ENCODE measurements around the gene DDIT3.
"Not testable (repeated sequence)": the region's sequence is repeated elsewhere in the genome, so short reads cannot be mapped to it uniquely, and the experiment has no call there.

The DDIT3 gene

GRCh38 chr12:57520053-57520818, at the start of gene DDIT3:
Gene DDIT3, minus strand, starts transcription at chr12:57520514. Its CDS starts 3,108 bp downstream, at chr12:57517406.
- DNase-seq (ENCODE audit: low spot score), result peak; percentile 99

- no peak for DNase-seq (ENCODE audit: low spot score)
Observed at GRCh38 chr12:57569858-57570257, 49.5 kb upstream of the DDIT3 start.

- DNase-seq (ENCODE audit: low spot score), result no peak
Observed at GRCh38 chr12:57568838-57569237, 48.5 kb upstream of the DDIT3 start.

GRCh38 chr12:57564178-57564740, 43.9 kb upstream of the DDIT3 start:
- DNase-seq (ENCODE audit: low spot score), result no peak

GRCh38 chr12:57563358-57563757, 43.0 kb upstream of the DDIT3 start:
- no peak for DNase-seq (ENCODE audit: low spot score)

GRCh38 chr12:57561117-57561516, 40.8 kb upstream of the DDIT3 start:
- not testable (repeated sequence) for DNase-seq (ENCODE audit: low spot score)

- DNase-seq (ENCODE audit: low spot score), result no peak
Observed at GRCh38 chr12:57560516-57560915, 40.2 kb upstream of the DDIT3 start.

- DNase-seq (ENCODE audit: low spot score), result no peak
Observed at GRCh38 chr12:57558864-57559263, 38.5 kb upstream of the DDIT3 start.

- no peak for DNase-seq (ENCODE audit: low spot score)
Observed at GRCh38 chr12:57554897-57555296, 34.6 kb upstream of the DDIT3 start.

GRCh38 chr12:57554453-57554852, 34.1 kb upstream of the DDIT3 start:
- no peak for DNase-seq (ENCODE audit: low spot score)

GRCh38 chr12:57553343-57554202, 33.3 kb upstream of the DDIT3 start:
- DNase-seq (ENCODE audit: low spot score), result no peak

GRCh38 chr12:57552835-57553313, 32.6 kb upstream of the DDIT3 start:
- DNase-seq (ENCODE audit: low spot score), result no peak

- no peak for DNase-seq (ENCODE audit: low spot score)
Observed at GRCh38 chr12:57552306-57552651, 32.0 kb upstream of the DDIT3 start.

GRCh38 chr12:57551637-57552305, 31.5 kb upstream of the DDIT3 start:
- DNase-seq (ENCODE audit: low spot score), result no peak

- DNase-seq (ENCODE audit: low spot score), result no peak
Observed at GRCh38 chr12:57550641-57551549, 30.6 kb upstream of the DDIT3 start.

GRCh38 chr12:57549909-57550640, 29.8 kb upstream of the DDIT3 start, which contains the start of gene KIF5A:
Gene KIF5A, plus strand, starts transcription at chr12:57550044. Its CDS starts 228 bp downstream, at chr12:57550272.
- DNase-seq (ENCODE audit: low spot score), result peak; percentile 39

- DNase-seq (ENCODE audit: low spot score), result no peak
Observed at GRCh38 chr12:57549203-57549908, 29.0 kb upstream of the DDIT3 start.

GRCh38 chr12:57548488-57548887, 28.2 kb upstream of the DDIT3 start:
- no peak for DNase-seq (ENCODE audit: low spot score)

GRCh38 chr12:57548013-57548315, 27.6 kb upstream of the DDIT3 start:
- no peak for DNase-seq (ENCODE audit: low spot score)
